GF-D8 (cell line): ENCODE measurements around the gene CCDC28B.
"Not testable (repeated sequence)": the region's sequence is repeated elsewhere in the genome, so short reads cannot be mapped to it uniquely, and the experiment has no call there.

ENCODE experiments used
- DNase-seq: peaks from one replicate; lab custom pipeline; 2025; lab: John Stamatoyannopoulos, UW

CCDC28B gene

GRCh38 chr1:32200226-32201010 lies at the start of gene CCDC28B:
CCDC28B (plus strand) TSS chr1:32200595; CDS start chr1:32201936, 1,341 bp downstream.
- no peak for DNase-seq

GRCh38 chr1:32150847-32151246 lies 49.5 kb upstream of the CCDC28B start:
- DNase-seq, result no peak

GRCh38 chr1:32151319-32151787 lies 49.0 kb upstream of the CCDC28B start:
- no peak for DNase-seq

- DNase-seq, result no peak
These were observed 41.2 kb upstream of the CCDC28B start for GRCh38 chr1:32159189-32159588.

GRCh38 chr1:32163405-32163804 lies 37.0 kb upstream of the CCDC28B start:
- DNase-seq, result no peak

GRCh38 chr1:32165633-32166032 lies 34.8 kb upstream of the CCDC28B start:
- not testable (repeated sequence) for DNase-seq

GRCh38 chr1:32170991-32171390 lies 29.4 kb upstream of the CCDC28B start:
- no peak for DNase-seq

- no peak for DNase-seq
These were observed 27.7 kb upstream of the CCDC28B start for GRCh38 chr1:32172621-32173245.

- peak; percentile 72 for DNase-seq
These were observed 21.8 kb upstream of the CCDC28B start for GRCh38 chr1:32178380-32179192.

GRCh38 chr1:32179193-32179442 lies 21.3 kb upstream of the CCDC28B start:
- DNase-seq, result no peak

GRCh38 chr1:32179443-32180185 lies 20.8 kb upstream of the CCDC28B start, which contains the start of gene TXLNA:
TXLNA (plus strand) TSS chr1:32179675; CDS start chr1:32180346, 671 bp downstream.
- peak; percentile 68 for DNase-seq

- DNase-seq, result no peak
These were observed 20.0 kb upstream of the CCDC28B start for GRCh38 chr1:32180186-32181060.

- DNase-seq, result no peak
These were observed 19.3 kb upstream of the CCDC28B start for GRCh38 chr1:32181065-32181464.

- DNase-seq, result no peak
These were observed 18.8 kb upstream of the CCDC28B start for GRCh38 chr1:32181563-32181962.

- DNase-seq, result no peak
These were observed 18.3 kb upstream of the CCDC28B start for GRCh38 chr1:32182060-32182459.

GRCh38 chr1:32184650-32185049 lies 15.7 kb upstream of the CCDC28B start:
- no peak for DNase-seq

GRCh38 chr1:32186077-32186476 lies 14.3 kb upstream of the CCDC28B start:
- DNase-seq, result no peak

GRCh38 chr1:32186491-32186890 lies 13.9 kb upstream of the CCDC28B start:
- no peak for DNase-seq

- DNase-seq, result no peak
These were observed 12.5 kb upstream of the CCDC28B start for GRCh38 chr1:32187850-32188249.

- no peak for DNase-seq
These were observed 8.0 kb upstream of the CCDC28B start for GRCh38 chr1:32192220-32192948.
